Esophagus muscularis mucosa (tissue), 4 donors: ENCODE measurements around the gene ZFAND2A.

ENCODE experiments used
- EP300 ChIP-seq: sonication (generic); formaldehyde crosslinking; IDR thresholded peaks from one replicate; pipeline ENCODE4 v1.6.1; 2017; ENCODE audit warnings: antibody characterized with exemption
- POLR2A ChIP-seq: fragments of 450-650 bp; IDR thresholded peaks from one replicate; pipeline ENCODE4 v1.6.1; 2017; ENCODE audit warnings: antibody characterized with exemption, moderate library complexity, mild to moderate bottlenecking, low read depth
- POLR2AphosphoS5 ChIP-seq, 2 donors: sonication (generic); formaldehyde crosslinking; IDR thresholded peaks; one replicate each; pipeline ENCODE4 v1.6.1; 2017; ENCODE audit warnings: antibody characterized with exemption in 2 of 2
- TF ChIP-seq, protein P1 (sequence below), 3 experiments: fragments of 200-600 bp in 2 of 3; fragments of 450-650 bp in 1 of 3; sonication (generic) in 2 of 3; IDR thresholded peaks; one replicate each; pipeline ENCODE4 v1.5.1; 2017 to 2019; ENCODE audit warnings: antibody characterized with exemption in 3 of 3, mild to moderate bottlenecking in 2 of 3, moderate library complexity in 1 of 3

DNA sequence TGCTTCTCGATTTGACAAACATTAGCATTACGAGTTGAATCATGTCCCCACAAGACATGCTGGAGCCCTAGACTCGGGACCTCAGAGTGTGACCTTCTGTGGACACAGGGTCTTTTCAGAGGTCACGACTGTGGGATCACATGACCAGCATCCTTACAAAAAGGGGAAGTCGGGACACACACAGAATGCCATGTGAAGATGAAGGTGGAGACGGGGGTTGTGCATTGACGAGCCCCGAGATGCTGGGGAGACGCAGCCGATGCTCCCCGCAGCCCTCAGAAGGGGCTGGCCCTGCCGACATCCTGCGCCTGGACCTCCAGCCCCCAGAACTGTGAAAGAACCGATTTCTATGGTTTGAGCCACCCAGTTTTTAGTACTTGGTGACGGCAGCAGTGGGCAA, 7.5 kb downstream of the ZFAND2A start:
- TF ChIP-seq, protein P1, sequence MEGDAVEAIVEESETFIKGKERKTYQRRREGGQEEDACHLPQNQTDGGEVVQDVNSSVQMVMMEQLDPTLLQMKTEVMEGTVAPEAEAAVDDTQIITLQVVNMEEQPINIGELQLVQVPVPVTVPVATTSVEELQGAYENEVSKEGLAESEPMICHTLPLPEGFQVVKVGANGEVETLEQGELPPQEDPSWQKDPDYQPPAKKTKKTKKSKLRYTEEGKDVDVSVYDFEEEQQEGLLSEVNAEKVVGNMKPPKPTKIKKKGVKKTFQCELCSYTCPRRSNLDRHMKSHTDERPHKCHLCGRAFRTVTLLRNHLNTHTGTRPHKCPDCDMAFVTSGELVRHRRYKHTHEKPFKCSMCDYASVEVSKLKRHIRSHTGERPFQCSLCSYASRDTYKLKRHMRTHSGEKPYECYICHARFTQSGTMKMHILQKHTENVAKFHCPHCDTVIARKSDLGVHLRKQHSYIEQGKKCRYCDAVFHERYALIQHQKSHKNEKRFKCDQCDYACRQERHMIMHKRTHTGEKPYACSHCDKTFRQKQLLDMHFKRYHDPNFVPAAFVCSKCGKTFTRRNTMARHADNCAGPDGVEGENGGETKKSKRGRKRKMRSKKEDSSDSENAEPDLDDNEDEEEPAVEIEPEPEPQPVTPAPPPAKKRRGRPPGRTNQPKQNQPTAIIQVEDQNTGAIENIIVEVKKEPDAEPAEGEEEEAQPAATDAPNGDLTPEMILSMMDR (IDR thresholded peaks at IDR 0.05) = no peak
- TF ChIP-seq POLR2AphosphoS5 (IDR thresholded peaks at IDR 0.05) (no peak), EP300 (no peak), POLR2A (no peak)
